Measurements from ENCODE around the gene OPHN1. TPM values are rescaled to one million over a fixed set of nuclear protein-coding genes. Genes with fewer than 3 reads are reported as not detected.
"Not testable (repeated sequence)": the region's sequence is repeated elsewhere in the genome, so short reads cannot be mapped to it uniquely, and the experiment has no call there.

Gene OPHN1
- total RNA-seq, 4 donors from 2014 or later: 4.9 to 20.1 (median 8.1) TPM

- TF ChIP-seq, protein P1, sequence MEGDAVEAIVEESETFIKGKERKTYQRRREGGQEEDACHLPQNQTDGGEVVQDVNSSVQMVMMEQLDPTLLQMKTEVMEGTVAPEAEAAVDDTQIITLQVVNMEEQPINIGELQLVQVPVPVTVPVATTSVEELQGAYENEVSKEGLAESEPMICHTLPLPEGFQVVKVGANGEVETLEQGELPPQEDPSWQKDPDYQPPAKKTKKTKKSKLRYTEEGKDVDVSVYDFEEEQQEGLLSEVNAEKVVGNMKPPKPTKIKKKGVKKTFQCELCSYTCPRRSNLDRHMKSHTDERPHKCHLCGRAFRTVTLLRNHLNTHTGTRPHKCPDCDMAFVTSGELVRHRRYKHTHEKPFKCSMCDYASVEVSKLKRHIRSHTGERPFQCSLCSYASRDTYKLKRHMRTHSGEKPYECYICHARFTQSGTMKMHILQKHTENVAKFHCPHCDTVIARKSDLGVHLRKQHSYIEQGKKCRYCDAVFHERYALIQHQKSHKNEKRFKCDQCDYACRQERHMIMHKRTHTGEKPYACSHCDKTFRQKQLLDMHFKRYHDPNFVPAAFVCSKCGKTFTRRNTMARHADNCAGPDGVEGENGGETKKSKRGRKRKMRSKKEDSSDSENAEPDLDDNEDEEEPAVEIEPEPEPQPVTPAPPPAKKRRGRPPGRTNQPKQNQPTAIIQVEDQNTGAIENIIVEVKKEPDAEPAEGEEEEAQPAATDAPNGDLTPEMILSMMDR (IDR thresholded peaks at IDR 0.05): no peak
- TF ChIP-seq POLR2A (IDR thresholded peaks at IDR 0.05): no peak
- no peak overlapping the region for H3K4me3 ChIP-seq (ENCODE audit: low read depth, poor library complexity, severe bottlenecking)
- DNase-seq (ENCODE audit: low spot score in 2 of 2): no peak
- intact Hi-C loops (cut with DNase I; ENCODE audit: low total_unique reads): no loop called here
- WGBS, 2 donors: 45 to 58% methylated on average over 4 of the region's 4 CpGs
These were observed 77.7 kb downstream of the OPHN1 start for GRCh38 chrX:68355629-68355920.

DNA sequence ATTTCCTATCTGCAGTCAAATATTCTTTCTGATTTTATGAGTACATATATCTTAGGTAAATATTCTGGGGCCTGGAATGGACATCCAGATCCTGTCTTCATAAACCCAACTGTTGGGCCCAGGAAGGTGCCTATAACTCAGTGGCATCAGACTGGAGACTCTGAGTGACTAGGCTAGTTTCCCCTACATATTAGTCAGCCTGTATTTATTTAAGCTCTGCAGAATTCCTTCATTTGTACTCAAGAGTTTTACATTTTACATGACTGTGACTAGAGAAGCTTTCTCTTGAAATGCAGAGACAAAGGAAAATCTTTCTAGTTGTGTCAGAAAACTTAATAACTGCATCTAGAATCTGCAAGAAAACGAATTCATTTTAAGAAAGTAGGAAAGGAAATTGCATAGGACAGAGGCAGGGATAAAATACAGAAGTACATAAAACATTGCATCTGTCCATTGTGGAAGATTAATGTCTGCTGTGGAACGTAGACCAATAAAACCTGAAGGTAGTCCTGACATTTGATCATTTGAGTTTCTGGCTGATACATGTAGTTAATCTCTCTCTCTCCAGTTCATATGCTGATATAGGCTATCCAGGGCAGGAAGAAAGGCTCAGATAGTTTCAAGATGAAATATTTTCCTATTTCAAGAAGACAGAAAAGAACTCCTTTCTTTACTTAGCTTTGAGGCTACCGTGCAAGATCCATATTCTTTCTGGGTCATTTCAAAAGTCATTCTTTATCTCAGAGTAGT, 78.2 kb downstream of the OPHN1 start:
- no peak for DNase-seq (ENCODE audit: low spot score in 2 of 2)
- H3K4me3 ChIP-seq (ENCODE audit: low read depth, poor library complexity, severe bottlenecking): no peak overlapping the region
- whole genome bisulfite sequencing, 2 donors: 53 to 60% methylated on average over 3 of the region's 3 CpGs
- no peak for TF ChIP-seq POLR2A (IDR thresholded peaks at IDR 0.05)
- TF ChIP-seq, protein P1 (IDR thresholded peaks at IDR 0.05): no peak
- intact Hi-C loops (cut with DNase I; ENCODE audit: low total_unique reads): no loop called here

DNA sequence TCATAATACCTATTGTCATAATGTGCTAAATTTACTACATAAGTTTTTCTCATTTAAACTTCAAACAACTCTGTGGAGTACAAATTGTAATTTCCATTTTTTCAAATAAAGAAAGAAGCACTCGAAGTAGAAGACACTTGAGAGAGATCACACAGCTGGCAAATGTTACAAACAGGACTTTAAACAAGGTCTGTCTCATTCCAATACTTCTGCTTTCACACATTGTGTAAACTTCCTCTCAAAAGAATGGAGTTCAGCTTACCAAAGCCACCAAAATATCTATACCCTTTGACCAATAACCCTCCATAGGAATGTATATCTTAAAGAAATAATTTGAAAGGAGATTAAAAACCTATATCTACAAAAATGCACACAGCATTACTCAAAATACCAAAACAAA, 88.3 kb downstream of the OPHN1 start:
- DNase-seq (ENCODE audit: low spot score in 2 of 2): no peak
- WGBS, 2 donors: 41 to 67% methylated on average over 1 of the region's 1 CpG
- H3K4me3 ChIP-seq (ENCODE audit: low read depth, poor library complexity, severe bottlenecking): no peak overlapping the region
- TF ChIP-seq, protein P1 (IDR thresholded peaks at IDR 0.05): no peak
- TF ChIP-seq POLR2A (IDR thresholded peaks at IDR 0.05): no peak
- intact Hi-C loops (cut with DNase I; ENCODE audit: low total_unique reads): no loop called here

GRCh38 chrX:68343551-68343950, 89.7 kb downstream of the OPHN1 start:
- no peak overlapping the region for H3K4me3 ChIP-seq (ENCODE audit: low read depth, poor library complexity, severe bottlenecking)
- DNase-seq (ENCODE audit: low spot score in 2 of 2): no peak
- 88% methylated on average over 3 of the region's 3 CpGs for WGBS, 2 donors
- intact Hi-C loops (cut with DNase I; ENCODE audit: low total_unique reads): no loop called here
- TF ChIP-seq, protein P1 (IDR thresholded peaks at IDR 0.05): no peak
- no peak for TF ChIP-seq POLR2A (IDR thresholded peaks at IDR 0.05)

GRCh38 chrX:68332201-68332731, 101.0 kb downstream of the OPHN1 start:
- no peak overlapping the region for H3K4me3 ChIP-seq (ENCODE audit: low read depth, poor library complexity, severe bottlenecking)
- intact Hi-C loops (cut with DNase I; ENCODE audit: low total_unique reads): no loop called here
- no peak for DNase-seq (ENCODE audit: low spot score in 2 of 2)
- 42 to 50% methylated on average over 4 of the region's 4 CpGs for WGBS, 2 donors
- TF ChIP-seq, protein P1 (IDR thresholded peaks at IDR 0.05): no peak
- no peak for TF ChIP-seq POLR2A (IDR thresholded peaks at IDR 0.05)

GRCh38 chrX:68326841-68327240, 106.5 kb downstream of the OPHN1 start:
- H3K4me3 ChIP-seq (ENCODE audit: low read depth, poor library complexity, severe bottlenecking); intact Hi-C loops (cut with DNase I; ENCODE audit: low total_unique reads); DNase-seq (ENCODE audit: low spot score in 2 of 2): not testable (repeated sequence)
- WGBS, 2 donors: no CpG with 5 or more reads among the region's 30 CpGs

All from lower leg skin (tissue), 4 donors.